Vagina (tissue), 2 donors: ENCODE results near the gene DPP6.

Source experiments
- POLR2A ChIP-seq, 2 donors: fragments of 450-650 bp; IDR thresholded peaks; one replicate each; pipeline ENCODE4 v1.6.1; 2017; ENCODE audit warnings: antibody characterized with exemption in 2 of 2, mild to moderate bottlenecking in 2 of 2, moderate library complexity in 2 of 2
- TF ChIP-seq, protein P1 (sequence below), 3 experiments: fragments of 450-650 bp in 2 of 3; fragments of 200-600 bp in 1 of 3; sonication (generic) in 1 of 3; IDR thresholded peaks; one replicate each; pipeline ENCODE4 v1.5.1; 2017 to 2019; ENCODE audit warnings: antibody characterized with exemption in 3 of 3, mild to moderate bottlenecking in 2 of 3, moderate library complexity in 2 of 3

GRCh38 chr7:154696556-154696955, 644.4 kb downstream of the DPP6 start:
- TF ChIP-seq, protein P1, sequence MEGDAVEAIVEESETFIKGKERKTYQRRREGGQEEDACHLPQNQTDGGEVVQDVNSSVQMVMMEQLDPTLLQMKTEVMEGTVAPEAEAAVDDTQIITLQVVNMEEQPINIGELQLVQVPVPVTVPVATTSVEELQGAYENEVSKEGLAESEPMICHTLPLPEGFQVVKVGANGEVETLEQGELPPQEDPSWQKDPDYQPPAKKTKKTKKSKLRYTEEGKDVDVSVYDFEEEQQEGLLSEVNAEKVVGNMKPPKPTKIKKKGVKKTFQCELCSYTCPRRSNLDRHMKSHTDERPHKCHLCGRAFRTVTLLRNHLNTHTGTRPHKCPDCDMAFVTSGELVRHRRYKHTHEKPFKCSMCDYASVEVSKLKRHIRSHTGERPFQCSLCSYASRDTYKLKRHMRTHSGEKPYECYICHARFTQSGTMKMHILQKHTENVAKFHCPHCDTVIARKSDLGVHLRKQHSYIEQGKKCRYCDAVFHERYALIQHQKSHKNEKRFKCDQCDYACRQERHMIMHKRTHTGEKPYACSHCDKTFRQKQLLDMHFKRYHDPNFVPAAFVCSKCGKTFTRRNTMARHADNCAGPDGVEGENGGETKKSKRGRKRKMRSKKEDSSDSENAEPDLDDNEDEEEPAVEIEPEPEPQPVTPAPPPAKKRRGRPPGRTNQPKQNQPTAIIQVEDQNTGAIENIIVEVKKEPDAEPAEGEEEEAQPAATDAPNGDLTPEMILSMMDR (IDR thresholded peaks at IDR 0.05), result no peak
- no peak for TF ChIP-seq POLR2A (IDR thresholded peaks at IDR 0.05)
